ENCODE results near the gene SRA1. TPM values are rescaled to one million over a fixed set of nuclear protein-coding genes. Genes with fewer than 3 reads are reported as not detected.

Gene SRA1
- total and polyA plus RNA-seq, 9 of the 15 experiments (the other 6 are each of a cell fraction or from before 2014, with no cell fraction given) = 24.1 to 47.4 (median 41.3) TPM

DNA sequence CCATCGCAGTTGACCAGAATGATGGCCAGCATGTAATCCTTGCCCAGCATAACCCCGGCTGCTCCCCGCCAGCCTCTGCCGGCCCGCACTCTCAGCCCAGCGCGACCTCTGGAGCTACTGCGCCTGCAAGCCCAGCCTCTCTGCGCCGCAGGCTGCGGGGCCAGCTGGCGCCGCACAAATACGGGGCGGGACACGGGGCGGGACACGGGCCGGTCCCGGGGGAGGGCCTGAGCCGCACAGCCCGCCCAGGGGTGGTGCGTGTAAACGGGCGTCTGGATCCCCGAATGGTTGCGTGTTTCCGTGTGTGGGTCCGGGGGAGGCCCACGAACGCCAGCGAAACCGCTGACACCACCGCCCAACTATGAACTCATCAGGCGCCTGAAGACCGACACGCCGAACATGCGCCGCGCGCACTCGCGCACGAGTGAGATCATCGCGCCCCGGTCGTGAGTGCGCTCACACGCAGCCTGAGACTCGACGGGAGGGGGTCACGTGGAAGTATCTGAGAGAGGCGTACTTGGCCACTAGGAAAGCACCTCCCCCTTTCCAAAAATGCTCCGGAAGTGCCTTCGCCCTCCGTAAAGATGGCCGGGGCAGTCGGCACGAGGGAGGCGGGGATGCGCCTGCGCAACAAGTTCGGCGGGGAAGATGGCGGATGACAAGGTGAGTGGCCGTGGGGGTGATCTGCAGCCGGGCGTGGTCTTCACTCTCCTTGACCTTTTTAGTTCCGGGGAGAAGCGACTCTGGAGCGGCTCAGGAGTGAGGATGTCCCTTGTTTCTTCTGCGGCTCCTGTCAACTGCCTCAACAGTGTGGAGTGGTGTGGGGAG is 7.1 kb upstream of the SRA1 start, which contains the start of the genes APBB3 and SLC35A4 (continued):
- TF ChIP-seq, protein P1, sequence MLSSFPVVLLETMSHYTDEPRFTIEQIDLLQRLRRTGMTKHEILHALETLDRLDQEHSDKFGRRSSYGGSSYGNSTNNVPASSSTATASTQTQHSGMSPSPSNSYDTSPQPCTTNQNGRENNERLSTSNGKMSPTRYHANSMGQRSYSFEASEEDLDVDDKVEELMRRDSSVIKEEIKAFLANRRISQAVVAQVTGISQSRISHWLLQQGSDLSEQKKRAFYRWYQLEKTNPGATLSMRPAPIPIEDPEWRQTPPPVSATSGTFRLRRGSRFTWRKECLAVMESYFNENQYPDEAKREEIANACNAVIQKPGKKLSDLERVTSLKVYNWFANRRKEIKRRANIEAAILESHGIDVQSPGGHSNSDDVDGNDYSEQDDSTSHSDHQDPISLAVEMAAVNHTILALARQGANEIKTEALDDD (IDR thresholded peaks at IDR 0.05) = no peak
- TF ChIP-seq IRF2 (CRISPR knock-in tag; IDR thresholded peaks at IDR 0.05) (no peak), NBN (IDR thresholded peaks at IDR 0.05; ENCODE audit: low read depth) (peak; percentile 85), SREBF2 (CRISPR knock-in tag; IDR thresholded peaks at IDR 0.05) (no peak), MEIS2 (IDR thresholded peaks at IDR 0.05; ENCODE audit: partially characterized antibody) (peak; percentile 88), HNRNPUL1 (IDR thresholded peaks at IDR 0.05; ENCODE audit: low read length) (no peak), RNF2 (IDR thresholded peaks at IDR 0.05) (peak; percentile 88), ZNF444 (CRISPR knock-in tag; IDR thresholded peaks at IDR 0.05) (no peak)
- TF ChIP-seq, protein P2, sequence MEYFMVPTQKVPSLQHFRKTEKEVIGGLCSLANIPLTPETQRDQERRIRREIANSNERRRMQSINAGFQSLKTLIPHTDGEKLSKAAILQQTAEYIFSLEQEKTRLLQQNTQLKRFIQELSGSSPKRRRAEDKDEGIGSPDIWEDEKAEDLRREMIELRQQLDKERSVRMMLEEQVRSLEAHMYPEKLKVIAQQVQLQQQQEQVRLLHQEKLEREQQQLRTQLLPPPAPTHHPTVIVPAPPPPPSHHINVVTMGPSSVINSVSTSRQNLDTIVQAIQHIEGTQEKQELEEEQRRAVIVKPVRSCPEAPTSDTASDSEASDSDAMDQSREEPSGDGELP (CRISPR knock-in tag; IDR thresholded peaks at IDR 0.05; ENCODE audit: borderline replicate concordance) = peak; percentile 99
- TF ChIP-seq, protein P3, sequence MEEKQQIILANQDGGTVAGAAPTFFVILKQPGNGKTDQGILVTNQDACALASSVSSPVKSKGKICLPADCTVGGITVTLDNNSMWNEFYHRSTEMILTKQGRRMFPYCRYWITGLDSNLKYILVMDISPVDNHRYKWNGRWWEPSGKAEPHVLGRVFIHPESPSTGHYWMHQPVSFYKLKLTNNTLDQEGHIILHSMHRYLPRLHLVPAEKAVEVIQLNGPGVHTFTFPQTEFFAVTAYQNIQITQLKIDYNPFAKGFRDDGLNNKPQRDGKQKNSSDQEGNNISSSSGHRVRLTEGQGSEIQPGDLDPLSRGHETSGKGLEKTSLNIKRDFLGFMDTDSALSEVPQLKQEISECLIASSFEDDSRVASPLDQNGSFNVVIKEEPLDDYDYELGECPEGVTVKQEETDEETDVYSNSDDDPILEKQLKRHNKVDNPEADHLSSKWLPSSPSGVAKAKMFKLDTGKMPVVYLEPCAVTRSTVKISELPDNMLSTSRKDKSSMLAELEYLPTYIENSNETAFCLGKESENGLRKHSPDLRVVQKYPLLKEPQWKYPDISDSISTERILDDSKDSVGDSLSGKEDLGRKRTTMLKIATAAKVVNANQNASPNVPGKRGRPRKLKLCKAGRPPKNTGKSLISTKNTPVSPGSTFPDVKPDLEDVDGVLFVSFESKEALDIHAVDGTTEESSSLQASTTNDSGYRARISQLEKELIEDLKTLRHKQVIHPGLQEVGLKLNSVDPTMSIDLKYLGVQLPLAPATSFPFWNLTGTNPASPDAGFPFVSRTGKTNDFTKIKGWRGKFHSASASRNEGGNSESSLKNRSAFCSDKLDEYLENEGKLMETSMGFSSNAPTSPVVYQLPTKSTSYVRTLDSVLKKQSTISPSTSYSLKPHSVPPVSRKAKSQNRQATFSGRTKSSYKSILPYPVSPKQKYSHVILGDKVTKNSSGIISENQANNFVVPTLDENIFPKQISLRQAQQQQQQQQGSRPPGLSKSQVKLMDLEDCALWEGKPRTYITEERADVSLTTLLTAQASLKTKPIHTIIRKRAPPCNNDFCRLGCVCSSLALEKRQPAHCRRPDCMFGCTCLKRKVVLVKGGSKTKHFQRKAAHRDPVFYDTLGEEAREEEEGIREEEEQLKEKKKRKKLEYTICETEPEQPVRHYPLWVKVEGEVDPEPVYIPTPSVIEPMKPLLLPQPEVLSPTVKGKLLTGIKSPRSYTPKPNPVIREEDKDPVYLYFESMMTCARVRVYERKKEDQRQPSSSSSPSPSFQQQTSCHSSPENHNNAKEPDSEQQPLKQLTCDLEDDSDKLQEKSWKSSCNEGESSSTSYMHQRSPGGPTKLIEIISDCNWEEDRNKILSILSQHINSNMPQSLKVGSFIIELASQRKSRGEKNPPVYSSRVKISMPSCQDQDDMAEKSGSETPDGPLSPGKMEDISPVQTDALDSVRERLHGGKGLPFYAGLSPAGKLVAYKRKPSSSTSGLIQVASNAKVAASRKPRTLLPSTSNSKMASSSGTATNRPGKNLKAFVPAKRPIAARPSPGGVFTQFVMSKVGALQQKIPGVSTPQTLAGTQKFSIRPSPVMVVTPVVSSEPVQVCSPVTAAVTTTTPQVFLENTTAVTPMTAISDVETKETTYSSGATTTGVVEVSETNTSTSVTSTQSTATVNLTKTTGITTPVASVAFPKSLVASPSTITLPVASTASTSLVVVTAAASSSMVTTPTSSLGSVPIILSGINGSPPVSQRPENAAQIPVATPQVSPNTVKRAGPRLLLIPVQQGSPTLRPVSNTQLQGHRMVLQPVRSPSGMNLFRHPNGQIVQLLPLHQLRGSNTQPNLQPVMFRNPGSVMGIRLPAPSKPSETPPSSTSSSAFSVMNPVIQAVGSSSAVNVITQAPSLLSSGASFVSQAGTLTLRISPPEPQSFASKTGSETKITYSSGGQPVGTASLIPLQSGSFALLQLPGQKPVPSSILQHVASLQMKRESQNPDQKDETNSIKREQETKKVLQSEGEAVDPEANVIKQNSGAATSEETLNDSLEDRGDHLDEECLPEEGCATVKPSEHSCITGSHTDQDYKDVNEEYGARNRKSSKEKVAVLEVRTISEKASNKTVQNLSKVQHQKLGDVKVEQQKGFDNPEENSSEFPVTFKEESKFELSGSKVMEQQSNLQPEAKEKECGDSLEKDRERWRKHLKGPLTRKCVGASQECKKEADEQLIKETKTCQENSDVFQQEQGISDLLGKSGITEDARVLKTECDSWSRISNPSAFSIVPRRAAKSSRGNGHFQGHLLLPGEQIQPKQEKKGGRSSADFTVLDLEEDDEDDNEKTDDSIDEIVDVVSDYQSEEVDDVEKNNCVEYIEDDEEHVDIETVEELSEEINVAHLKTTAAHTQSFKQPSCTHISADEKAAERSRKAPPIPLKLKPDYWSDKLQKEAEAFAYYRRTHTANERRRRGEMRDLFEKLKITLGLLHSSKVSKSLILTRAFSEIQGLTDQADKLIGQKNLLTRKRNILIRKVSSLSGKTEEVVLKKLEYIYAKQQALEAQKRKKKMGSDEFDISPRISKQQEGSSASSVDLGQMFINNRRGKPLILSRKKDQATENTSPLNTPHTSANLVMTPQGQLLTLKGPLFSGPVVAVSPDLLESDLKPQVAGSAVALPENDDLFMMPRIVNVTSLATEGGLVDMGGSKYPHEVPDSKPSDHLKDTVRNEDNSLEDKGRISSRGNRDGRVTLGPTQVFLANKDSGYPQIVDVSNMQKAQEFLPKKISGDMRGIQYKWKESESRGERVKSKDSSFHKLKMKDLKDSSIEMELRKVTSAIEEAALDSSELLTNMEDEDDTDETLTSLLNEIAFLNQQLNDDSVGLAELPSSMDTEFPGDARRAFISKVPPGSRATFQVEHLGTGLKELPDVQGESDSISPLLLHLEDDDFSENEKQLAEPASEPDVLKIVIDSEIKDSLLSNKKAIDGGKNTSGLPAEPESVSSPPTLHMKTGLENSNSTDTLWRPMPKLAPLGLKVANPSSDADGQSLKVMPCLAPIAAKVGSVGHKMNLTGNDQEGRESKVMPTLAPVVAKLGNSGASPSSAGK (IDR thresholded peaks at IDR 0.05) = peak; percentile 98
- TF ChIP-seq, protein P4, sequence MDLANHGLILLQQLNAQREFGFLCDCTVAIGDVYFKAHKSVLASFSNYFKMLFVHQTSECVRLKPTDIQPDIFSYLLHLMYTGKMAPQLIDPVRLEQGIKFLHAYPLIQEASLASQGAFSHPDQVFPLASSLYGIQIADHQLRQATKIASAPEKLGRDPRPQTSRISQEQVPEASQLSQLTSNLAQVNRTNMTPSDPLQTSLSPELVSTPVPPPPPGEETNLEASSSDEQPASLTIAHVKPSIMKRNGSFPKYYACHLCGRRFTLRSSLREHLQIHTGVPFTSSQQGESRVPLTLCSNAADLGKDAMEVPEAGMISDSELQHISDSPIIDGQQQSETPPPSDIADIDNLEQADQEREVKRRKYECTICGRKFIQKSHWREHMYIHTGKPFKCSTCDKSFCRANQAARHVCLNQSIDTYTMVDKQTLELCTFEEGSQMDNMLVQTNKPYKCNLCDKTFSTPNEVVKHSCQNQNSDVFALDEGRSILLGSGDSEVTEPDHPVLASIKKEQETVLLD (IDR thresholded peaks at IDR 0.05) = peak; percentile 99
